NT2/D1 (cell line): Measurements from ENCODE around the gene NDST1.

ENCODE experiments used
- SUZ12 ChIP-seq: IDR thresholded peaks from 2 replicates; pipeline ENCODE4 v1.6.1; 2011; ENCODE audit not compliant: insufficient read length, insufficient read depth; ENCODE audit errors: extremely low read depth
- YY1 ChIP-seq: IDR thresholded peaks from 2 replicates; pipeline ENCODE4 v1.6.1; 2011; ENCODE audit not compliant: insufficient read length, insufficient read depth
- ZNF274 ChIP-seq: IDR thresholded peaks from 2 replicates; pipeline ENCODE4 v1.6.1; 2011; ENCODE audit warnings: mild to moderate bottlenecking, low read depth, low read length

DNA sequence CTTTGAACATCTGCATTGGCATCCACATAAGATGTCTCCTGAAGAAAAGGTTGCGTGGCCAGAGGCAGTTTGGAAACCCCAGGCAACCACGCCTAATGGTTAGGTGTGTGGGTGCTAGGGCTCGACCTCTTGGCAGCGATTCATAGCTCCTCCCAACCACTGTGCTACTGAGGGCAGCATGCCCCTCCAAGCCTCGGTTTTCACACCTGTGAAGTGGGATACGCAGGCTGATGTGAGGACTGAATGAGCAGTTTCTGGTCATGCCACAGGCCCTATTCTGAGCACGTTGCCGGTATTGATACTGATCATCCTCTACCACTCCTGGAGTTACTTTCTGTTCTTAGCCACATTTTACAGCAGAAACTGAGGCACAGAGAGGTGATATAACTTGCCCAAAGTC, 19.1 kb downstream of the NDST1 start:
- TF ChIP-seq YY1 (no peak), ZNF274 (no peak), SUZ12 (no peak)
